Heart left ventricle (tissue), 16 donors: ENCODE results near the gene CMC2. TPM values are rescaled to one million over a fixed set of nuclear protein-coding genes. Genes with fewer than 3 reads are reported as not detected.
A peak's percentile ranks its signal among the peaks of the same experiment; 100 is the strongest.

Experiments
- ATAC-seq, 4 donors: fragments of 200-7000 bp; cut with Tn5 transposase; one replicate each; pipeline ENCODE4 v1.9.1; 2020 to 2022; ENCODE audit warnings: moderate library complexity in 4 of 4, mild to moderate bottlenecking in 3 of 4, moderate number of reproducible peaks in 1 of 4
- DNase-seq, 5 donors: peaks; one replicate each; pipeline ENCODE4 v3.0.0-alpha.2; 2020
- H3K27ac ChIP-seq, 12 donors: fragments of 200-600 bp; sonication (generic) in 4 of 12; one replicate each; pipeline versions ENCODE4 v1.5.0 to v1.8.0; 2016 to 2022; ENCODE audit warnings: mild to moderate bottlenecking in 2 of 12
- H3K27me3 ChIP-seq, 9 donors: fragments of 200-600 bp; sonication (generic) in 2 of 9; one replicate each; pipeline versions ENCODE4 v1.5.1 to v1.8.0; 2016 to 2022; ENCODE audit warnings: mild to moderate bottlenecking in 3 of 9
- H3K36me3 ChIP-seq, 9 donors: fragments of 200-600 bp; sonication (generic) in 2 of 9; one replicate each; pipeline versions ENCODE4 v1.5.0 to v1.8.0; 2018 to 2022; ENCODE audit warnings: mild to moderate bottlenecking in 2 of 9
- H3K4me1 ChIP-seq, 12 donors: fragments of 200-600 bp; sonication (generic) in 4 of 12; one replicate each; pipeline versions ENCODE4 v1.5.0 to v1.8.0; 2016 to 2022; ENCODE audit warnings: mild to moderate bottlenecking in 3 of 12
- H3K4me3 ChIP-seq, 12 donors: fragments of 200-600 bp; sonication (generic) in 4 of 12; one replicate each; pipeline versions ENCODE4 v1.5.0 to v1.8.0; 2017 to 2022; ENCODE audit warnings: mild to moderate bottlenecking in 9 of 12, moderate library complexity in 4 of 12
- H3K9me3 ChIP-seq, 12 donors: fragments of 200-600 bp; sonication (generic) in 4 of 12; one replicate each; pipeline versions ENCODE4 v1.5.0 to v1.8.0; 2016 to 2022; ENCODE audit warnings: mild to moderate bottlenecking in 1 of 12
- CTCF ChIP-seq, 12 donors: fragments of 200-600 bp; sonication (generic) in 4 of 12; IDR thresholded peaks; one replicate each; pipeline versions ENCODE4 v1.5.0 to v1.8.0; 2018 to 2022; ENCODE audit warnings: antibody characterized with exemption in 12 of 12, mild to moderate bottlenecking in 5 of 12
- POLR2A ChIP-seq, 2 donors: fragments of 450-650 bp; IDR thresholded peaks; one replicate each; pipeline ENCODE4 v1.6.1; 2017; ENCODE audit warnings: antibody characterized with exemption in 2 of 2, mild to moderate bottlenecking in 2 of 2, moderate library complexity in 2 of 2
- WGBS, 4 donors: extraction: QIAGEN DNeasy Blood & Tissue Kit in 2 of 4; methylation state at CpG; one replicate each; pipeline versions ENCODE4 v1.1.5 to v1.1.7; 2013 to 2018; 5-methylcytosine and 5-hydroxymethylcytosine counted together
- intact Hi-C, 10 donors: fragments of 100-400 bp; cut with DNase I; formaldehyde crosslinking; loops; one replicate each; pipeline versions ENCODE4 v1.11.1 to v1.14.2; 2022
- polyA plus RNA-seq, 2 donors: library from polyadenylated mRNA; stranded (reverse); fragments of 200-250 nt; gene quantifications; one replicate each; pipeline ENCODE4 v1.2.3, GENCODE V29; 2013
- total RNA-seq, 9 donors: library from RNA; depleted of rRNA in 2 of 9; stranded (reverse); fragments of >200 nt in 2 of 9; fragmentation: NEBNext Ultra II Directional in 3 of 9; extraction: Animal tissue kit (Norgen Biotek cat#: 25700) in 3 of 9; gene quantifications; one replicate each; pipeline versions ENCODE4 v1.1.0 to v1.2.4, GENCODE V29; 2016 to 2023
- donor health status: ischemic (EF 13 %, LVEDD 7.1; RV severe dilation, severe dysfunction).
- donor health status: healthy with polysubstance abuse.
- donor health status: DM: no; HTN: yes; CAD: no.
- donor health status: DM: no; HTN: no; CAD: no.
- donor health status: ischemic (EF 25% LVEDD 6.9; RV normal size, moderate dysfunction).
- donor health status: ischemic (EF 25% LVEDD 5.7; RV mildly dilated, moderate dysfunction).
- donor health status: healthy.
- donor health status: DM: yes; HTN: yes; CAD: no.
- donor health status: ischemic (EF 35%, LVEDD 5.7; RV mildly dilated, moderate dysfunction).
- donor health status: nonischemic (EF 11% LVEDD 7.7; RV severe dilation, severe dysfunction).
- donor health status: DM: yes; HTN: yes; CAD: no.
- donor health status: PGD.
- donor health status: ischemic (EF 29% LVEDD 5.4; RV normal size, mild dysfunction).
- donor health status: nonischemic (EF 23%, LVEDD 6.1; RV moderate dilation, normal function).

The CMC2 gene
- total and polyA plus RNA-seq, 11 donors, result 89.0 to 377 (median 134) TPM

- TF ChIP-seq CTCF (IDR thresholded peaks at IDR 0.05) (no peak), POLR2A (IDR thresholded peaks at IDR 0.05) (no peak)
- no peak for ATAC-seq
These were observed 43.8 kb downstream of the CMC2 start for GRCh38 chr16:80962879-80963278.

DNA sequence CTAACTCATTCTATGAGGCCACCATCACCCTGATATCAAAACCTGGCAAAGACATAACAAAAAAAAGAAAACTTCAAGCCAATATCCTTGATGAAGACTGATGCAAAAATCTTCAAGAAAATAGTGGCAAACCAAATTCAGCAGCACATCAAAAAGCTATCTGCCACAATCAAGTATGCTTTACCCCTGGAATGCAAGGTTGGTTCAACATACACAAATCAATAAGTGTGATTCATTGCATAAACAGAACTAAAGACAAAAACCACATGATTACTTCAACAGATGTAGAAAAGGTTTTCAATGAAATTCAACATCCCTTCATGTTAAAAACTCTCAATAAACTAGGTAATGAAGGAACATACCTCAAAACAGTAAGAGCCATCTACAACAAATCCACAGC is 48.4 kb downstream of the CMC2 start:
- TF ChIP-seq CTCF (IDR thresholded peaks at IDR 0.05) (no peak), POLR2A (IDR thresholded peaks at IDR 0.05) (no peak)
- no peaks in the 10 kb centered on the region for H3K36me3 ChIP-seq
- H3K27me3 ChIP-seq, result no peaks in the 10 kb centered on the region
- H3K4me3 ChIP-seq, result no peak overlapping the region
- peaks cover 0 to 55% (median 31%) of the 10 kb centered on the region in 12 donors for H3K9me3 ChIP-seq
- intact Hi-C loops, result no loop called here
- no peak for ATAC-seq
- no peak for DNase-seq
- no peak overlapping the region for H3K27ac ChIP-seq
- H3K4me1 ChIP-seq, result no peaks in the 10 kb centered on the region

More at GRCh38 chr16:80962879-80963278, 43.8 kb downstream of the CMC2 start:
- no peak for DNase-seq
- WGBS, 4 donors, result 62 to 87% (median 82%) methylated on average over 2 of the region's 2 CpGs
- H3K27ac ChIP-seq, result no peak overlapping the region
- peaks cover 0 to 39% (median 22%) of the 10 kb centered on the region in 12 donors for H3K9me3 ChIP-seq
- H3K4me3 ChIP-seq, result no peak overlapping the region
- no peaks in the 10 kb centered on the region for H3K27me3 ChIP-seq
- no peaks in the 10 kb centered on the region for H3K36me3 ChIP-seq
- intact Hi-C loops, result no loop called here
- no peaks in the 10 kb centered on the region for H3K4me1 ChIP-seq

GRCh38 chr16:80954985-80955384 is 51.7 kb downstream of the CMC2 start:
- 88 to 96% (median 94%) methylated on average over 3 to 5 of the region's 5 CpGs for WGBS, 4 donors
- H3K27ac ChIP-seq, result no peak overlapping the region
- H3K9me3 ChIP-seq, result peaks cover 0 to 49% (median 26%) of the 10 kb centered on the region in 12 donors
- H3K27me3 ChIP-seq, result no peaks in the 10 kb centered on the region
- DNase-seq (no peak), ATAC-seq (peak in 1 of 4 donors; percentile 15)
- intact Hi-C loops, result no loop called here
- H3K4me3 ChIP-seq, result no peak overlapping the region
- no peaks in the 10 kb centered on the region for H3K36me3 ChIP-seq
- TF ChIP-seq POLR2A (IDR thresholded peaks at IDR 0.05) (no peak), CTCF (IDR thresholded peaks at IDR 0.05) (no peak)
- no peaks in the 10 kb centered on the region for H3K4me1 ChIP-seq

- ATAC-seq (peak in 3 of 4 donors; percentile 39 to 72 (median 63)), DNase-seq (peak in 4 of 5 donors; percentile 32 to 73 (median 46))
- 28 to 34% (median 29%) methylated on average over 7 of the region's 7 CpGs; no CpG with 5 or more reads in 1 of the 4 donors for WGBS, 4 donors
- no peak overlapping the region for H3K27ac ChIP-seq
- no peak overlapping the region for H3K4me3 ChIP-seq
- H3K4me1 ChIP-seq, result peaks cover 0 to 4% (median 0%) of the 10 kb centered on the region in 12 donors
- H3K27me3 ChIP-seq, result no peaks in the 10 kb centered on the region
- no peaks in the 10 kb centered on the region for H3K36me3 ChIP-seq
- peaks cover 0 to 11% (median 0%) of the 10 kb centered on the region in 12 donors for H3K9me3 ChIP-seq
- intact Hi-C loops, result loop anchor here in 1 of 10 donors (2.0 kb wide), 1 partner anchor 24 kb away; no protein-coding TSS in a partner anchor
- TF ChIP-seq CTCF (IDR thresholded peaks at IDR 0.05), result peak in 11 of 12 donors; percentile 20 to 72 (median 56)
- no peak for TF ChIP-seq POLR2A (IDR thresholded peaks at IDR 0.05)
These were observed 57.7 kb downstream of the CMC2 start for GRCh38 chr16:80948886-80949493.
